Suppressor macrophage treated with lipopolysaccharide for 4 hours (primary cell): ENCODE measurements around the gene GADD45G.
A peak's percentile ranks its signal among the peaks of the same experiment; 100 is the strongest.

Experiments used
- DNase-seq: peaks from one replicate; pipeline ENCODE4 v3.0.0-alpha.2; 2020

The GADD45G gene

GRCh38 chr9:89604729-89605464 is at the start of gene GADD45G:
Gene GADD45G (plus strand): TSS chr9:89605012. CDS start chr9:89605122, 110 bp downstream.
- DNase-seq: peak; percentile 95

- DNase-seq: no peak
Observed at GRCh38 chr9:89555036-89555415, 49.8 kb upstream of the GADD45G start.

- DNase-seq: peak; percentile 39
Observed at GRCh38 chr9:89555451-89556375, 49.1 kb upstream of the GADD45G start.

- DNase-seq: no peak
Observed at GRCh38 chr9:89558196-89558899, 46.5 kb upstream of the GADD45G start.

GRCh38 chr9:89558948-89559347 is 45.9 kb upstream of the GADD45G start:
- DNase-seq: no peak

GRCh38 chr9:89562186-89562814 is 42.5 kb upstream of the GADD45G start:
- no peak for DNase-seq

GRCh38 chr9:89563571-89564345 is 41.1 kb upstream of the GADD45G start:
- DNase-seq: no peak

GRCh38 chr9:89564346-89564878 is 40.4 kb upstream of the GADD45G start:
- peak; percentile 37 for DNase-seq

- no peak for DNase-seq
Observed at GRCh38 chr9:89567649-89568048, 37.2 kb upstream of the GADD45G start.

GRCh38 chr9:89574309-89574708 is 30.5 kb upstream of the GADD45G start:
- no peak for DNase-seq

- peak; percentile 50 for DNase-seq
Observed at GRCh38 chr9:89576404-89576839, 28.4 kb upstream of the GADD45G start.

- DNase-seq: no peak
Observed at GRCh38 chr9:89577363-89577762, 27.4 kb upstream of the GADD45G start.

- DNase-seq: peak; percentile 13
Observed at GRCh38 chr9:89579741-89580385, 24.9 kb upstream of the GADD45G start.

- DNase-seq: no peak
Observed at GRCh38 chr9:89586311-89586710, 18.5 kb upstream of the GADD45G start.

- no peak for DNase-seq
Observed at GRCh38 chr9:89588271-89588879, 16.4 kb upstream of the GADD45G start.

GRCh38 chr9:89590415-89590814 is 14.4 kb upstream of the GADD45G start:
- no peak for DNase-seq

GRCh38 chr9:89591274-89592212 is 13.3 kb upstream of the GADD45G start:
- DNase-seq: no peak

- DNase-seq: no peak
Observed at GRCh38 chr9:89592213-89592815, 12.5 kb upstream of the GADD45G start.
